Natural killer cell (primary cell): ENCODE results near the gene MICAL2. TPM values are rescaled to one million over a fixed set of nuclear protein-coding genes. Genes with fewer than 3 reads are reported as not detected.

Experiments
- ATAC-seq, 3 donors: fragments of 150-1000 bp in 2 of 3; fragments of 200-7000 bp in 1 of 3; cut with Tn5 transposase; 1 replicate in 1 of 3; 2 replicates in 2 of 3; pipeline ENCODE4 v1.10.0; 2021; ENCODE audit warnings: mild to moderate bottlenecking in 2 of 3, moderate library complexity in 2 of 3
- DNase-seq, 2 donors: peaks; one replicate each; pipeline versions ENCODE4 v3.0.0 to v3.0.0-alpha.2; 2013 to 2021; ENCODE audit warnings: mixed read lengths in 1 of 2
- H3K27ac ChIP-seq: one replicate; pipeline ENCODE4 v1.5.1; 2013; ENCODE audit warnings: mild to moderate bottlenecking, low read length
- H3K27me3 ChIP-seq: one replicate; pipeline ENCODE4 v1.6.1; 2013; ENCODE audit warnings: low read length; ENCODE audit not compliant: control insufficient read depth, insufficient read depth
- H3K36me3 ChIP-seq: one replicate; pipeline ENCODE4 v1.6.1; 2013; ENCODE audit warnings: low read length; ENCODE audit not compliant: control insufficient read depth, insufficient read depth
- H3K4me1 ChIP-seq: one replicate; pipeline ENCODE4 v1.6.1; 2013; ENCODE audit warnings: low read length; ENCODE audit not compliant: control insufficient read depth, insufficient read depth
- H3K4me3 ChIP-seq: one replicate; pipeline ENCODE4 v1.5.1; 2013; ENCODE audit warnings: low read length
- H3K9me3 ChIP-seq: one replicate; pipeline ENCODE4 v1.6.1; 2013; ENCODE audit warnings: low read length; ENCODE audit not compliant: control insufficient read depth, insufficient read depth
- H3K27ac Mint-ChIP-seq, 2 donors: one replicate each; pipeline ENCODE4 v1.8.0; 2022; ENCODE audit warnings: mild to moderate bottlenecking in 2 of 2, mixed read lengths in 2 of 2, moderate library complexity in 1 of 2
- H3K27me3 Mint-ChIP-seq, 2 donors: one replicate each; pipeline ENCODE4 v1.8.0; 2022; ENCODE audit warnings: low read depth in 2 of 2, mixed read lengths in 2 of 2
- H3K36me3 Mint-ChIP-seq: one replicate; pipeline ENCODE4 v1.8.0; 2022; ENCODE audit warnings: mixed read lengths
- H3K4me1 Mint-ChIP-seq, 2 donors: one replicate each; pipeline ENCODE4 v1.8.0; 2022; ENCODE audit warnings: mixed read lengths in 2 of 2
- H3K4me3 Mint-ChIP-seq: one replicate; pipeline ENCODE4 v1.8.0; 2022; ENCODE audit warnings: mild to moderate bottlenecking, moderate library complexity, mixed read lengths
- H3K9me3 Mint-ChIP-seq, 2 donors: one replicate each; pipeline ENCODE4 v1.8.0; 2022; ENCODE audit warnings: mixed read lengths in 2 of 2
- WGBS: methylation state at CpG from one replicate; pipeline ENCODE4 v1.1.7; 2013; ENCODE audit warnings: missing lambda C conversion rate; ENCODE audit not compliant: insufficient coverage; 5-methylcytosine and 5-hydroxymethylcytosine counted together
- intact Hi-C: fragments of 100-400 bp; cut with micrococcal nuclease; formaldehyde crosslinking; loops from one replicate; pipeline ENCODE4 v1.14.2; 2022
- total RNA-seq, 4 donors: library from RNA; stranded (reverse); fragments of 120-200 nt in 1 of 4; gene quantifications; one replicate each; pipeline versions ENCODE4 v1.2.3 to v1.2.4, GENCODE V29; 2013 to 2022
- TF ChIP-seq, protein P1 (sequence below): fragments of 200-600 bp; IDR thresholded peaks from one replicate; pipeline ENCODE4 v1.8.0; 2022; ENCODE audit warnings: antibody characterized with exemption

MICAL2 gene
- total RNA-seq, 3 donors from 2014 or later (not counting 1 experiment from before 2014, with no cell fraction given), result 54.6 to 68.6 (median 57.4) TPM

DNA sequence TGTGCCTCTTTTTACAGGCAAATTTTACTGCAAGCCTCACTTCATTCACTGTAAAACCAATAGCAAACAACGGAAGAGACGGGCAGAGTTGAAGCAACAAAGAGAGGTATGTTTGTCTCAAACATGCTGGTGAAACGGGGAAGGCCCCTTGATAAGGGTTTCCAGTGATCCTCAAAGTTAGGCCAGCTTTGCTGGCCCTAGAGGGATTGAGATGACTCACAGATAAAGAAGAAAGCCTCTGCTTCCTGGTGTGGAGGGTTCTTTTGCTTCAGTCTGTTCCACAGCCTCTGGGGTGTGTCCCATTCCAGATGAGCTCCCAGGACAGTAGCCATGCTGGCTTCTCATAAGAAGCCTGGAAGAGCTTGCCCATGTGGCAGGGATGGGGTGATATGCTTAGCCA is 148.1 kb downstream of the MICAL2 start:
- no peak overlapping the region for H3K27ac Mint-ChIP-seq
- TF ChIP-seq, protein P1, sequence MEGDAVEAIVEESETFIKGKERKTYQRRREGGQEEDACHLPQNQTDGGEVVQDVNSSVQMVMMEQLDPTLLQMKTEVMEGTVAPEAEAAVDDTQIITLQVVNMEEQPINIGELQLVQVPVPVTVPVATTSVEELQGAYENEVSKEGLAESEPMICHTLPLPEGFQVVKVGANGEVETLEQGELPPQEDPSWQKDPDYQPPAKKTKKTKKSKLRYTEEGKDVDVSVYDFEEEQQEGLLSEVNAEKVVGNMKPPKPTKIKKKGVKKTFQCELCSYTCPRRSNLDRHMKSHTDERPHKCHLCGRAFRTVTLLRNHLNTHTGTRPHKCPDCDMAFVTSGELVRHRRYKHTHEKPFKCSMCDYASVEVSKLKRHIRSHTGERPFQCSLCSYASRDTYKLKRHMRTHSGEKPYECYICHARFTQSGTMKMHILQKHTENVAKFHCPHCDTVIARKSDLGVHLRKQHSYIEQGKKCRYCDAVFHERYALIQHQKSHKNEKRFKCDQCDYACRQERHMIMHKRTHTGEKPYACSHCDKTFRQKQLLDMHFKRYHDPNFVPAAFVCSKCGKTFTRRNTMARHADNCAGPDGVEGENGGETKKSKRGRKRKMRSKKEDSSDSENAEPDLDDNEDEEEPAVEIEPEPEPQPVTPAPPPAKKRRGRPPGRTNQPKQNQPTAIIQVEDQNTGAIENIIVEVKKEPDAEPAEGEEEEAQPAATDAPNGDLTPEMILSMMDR, result no peak
- 99% methylated on average over 3 of the region's 3 CpGs for WGBS
- peaks cover 50% of the 10 kb centered on the region for H3K36me3 ChIP-seq
- H3K9me3 Mint-ChIP-seq, result no peaks in the 10 kb centered on the region
- no peaks in the 10 kb centered on the region for H3K27me3 Mint-ChIP-seq
- DNase-seq (no peak), ATAC-seq (no peak)
- H3K27ac ChIP-seq, result no peak overlapping the region
- no peaks in the 10 kb centered on the region for H3K36me3 Mint-ChIP-seq
- no peaks in the 10 kb centered on the region for H3K4me1 ChIP-seq
- no peaks in the 10 kb centered on the region for H3K9me3 ChIP-seq
- H3K4me1 Mint-ChIP-seq, result no peaks in the 10 kb centered on the region
- intact Hi-C loops, result no loop called here
- no peaks in the 10 kb centered on the region for H3K27me3 ChIP-seq
- no peak overlapping the region for H3K4me3 ChIP-seq
- no peak overlapping the region for H3K4me3 Mint-ChIP-seq

DNA sequence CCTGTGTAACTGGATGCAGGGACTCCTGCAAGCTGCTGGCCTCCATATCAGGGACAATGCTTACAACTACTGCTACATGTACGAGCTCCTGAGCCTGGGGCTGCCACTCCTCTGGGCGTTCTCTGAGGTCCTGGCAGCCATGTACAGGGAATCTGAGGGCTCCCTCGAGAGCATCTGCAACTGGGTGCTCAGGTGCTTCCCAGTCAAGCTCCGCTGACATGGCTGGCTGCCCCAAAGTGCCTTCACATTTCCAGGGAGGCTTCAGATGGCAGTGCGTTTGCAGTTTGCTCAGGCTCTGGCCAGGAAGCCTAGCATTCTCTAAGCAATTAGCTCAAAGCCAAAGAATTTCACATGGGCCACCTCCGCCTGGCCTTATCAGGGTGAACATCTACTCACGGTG is 149.6 kb downstream of the MICAL2 start:
- Mint-ChIP-seq H3K9me3 (no peaks in the 10 kb centered on the region), H3K4me1 (no peaks in the 10 kb centered on the region), H3K36me3 (no peaks in the 10 kb centered on the region), H3K4me3 (no peak overlapping the region), H3K27ac (no peak overlapping the region), H3K27me3 (no peaks in the 10 kb centered on the region)
- Histone ChIP-seq H3K4me3 (no peak overlapping the region), H3K27ac (no peak overlapping the region), H3K9me3 (no peaks in the 10 kb centered on the region), H3K4me1 (no peaks in the 10 kb centered on the region), H3K27me3 (no peaks in the 10 kb centered on the region), H3K36me3 (peaks cover 57% of the 10 kb centered on the region)
- intact Hi-C loops, result no loop called here
- no peak for ATAC-seq
- no peak for DNase-seq
- TF ChIP-seq, protein P1, result no peak
- WGBS, result 91% methylated on average over 7 of the region's 7 CpGs

DNA sequence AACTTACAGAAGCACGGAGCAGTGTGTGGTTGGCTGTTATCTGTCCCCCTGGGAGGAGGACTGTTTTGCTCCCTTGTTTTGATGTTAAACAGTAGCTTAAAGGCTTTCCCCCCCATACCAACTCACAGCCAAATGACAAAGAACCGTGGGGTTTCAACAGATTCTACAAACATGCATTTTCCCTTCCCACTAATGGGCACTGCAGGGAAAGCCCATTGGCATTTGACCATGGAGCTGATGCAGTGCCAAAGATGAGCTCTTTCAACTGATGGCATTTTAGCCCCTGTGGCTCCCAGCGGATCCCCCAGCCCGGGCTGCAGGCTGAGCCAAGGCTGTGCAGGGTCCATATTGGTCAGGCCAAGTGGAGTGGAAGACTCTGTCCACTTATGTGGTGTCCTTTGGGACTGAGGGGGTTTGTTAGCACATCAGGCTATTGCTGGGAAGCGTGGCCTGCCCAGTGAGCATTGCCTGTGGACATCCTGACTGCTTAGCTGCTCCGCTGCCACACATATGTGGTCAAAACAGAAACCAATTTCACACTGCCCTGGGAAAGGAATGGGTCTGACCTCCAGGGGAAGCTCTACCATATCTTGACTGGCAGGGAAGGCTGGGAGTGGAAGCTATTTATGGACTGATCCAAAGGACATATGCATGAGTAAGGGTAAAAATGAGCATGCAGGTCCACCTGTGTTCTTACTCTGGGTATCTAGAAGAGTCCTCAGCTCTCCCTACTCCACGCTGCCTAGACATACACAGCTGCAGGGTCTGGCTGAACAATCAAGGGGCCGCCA is 150.5 kb downstream of the MICAL2 start:
- no peaks in the 10 kb centered on the region for H3K27me3 Mint-ChIP-seq
- DNase-seq (no peak), ATAC-seq (no peak)
- Histone ChIP-seq H3K27me3 (no peaks in the 10 kb centered on the region), H3K4me1 (no peaks in the 10 kb centered on the region), H3K4me3 (no peak overlapping the region), H3K9me3 (no peaks in the 10 kb centered on the region), H3K27ac (no peak overlapping the region), H3K36me3 (peaks cover 57% of the 10 kb centered on the region)
- no peak overlapping the region for H3K4me3 Mint-ChIP-seq
- intact Hi-C loops, result no loop called here
- no peaks in the 10 kb centered on the region for H3K9me3 Mint-ChIP-seq
- TF ChIP-seq, protein P1, result no peak
- H3K36me3 Mint-ChIP-seq, result no peaks in the 10 kb centered on the region
- WGBS, result 92% methylated on average over 7 of the region's 8 CpGs
- H3K4me1 Mint-ChIP-seq, result no peaks in the 10 kb centered on the region
- H3K27ac Mint-ChIP-seq, result no peak overlapping the region

DNA sequence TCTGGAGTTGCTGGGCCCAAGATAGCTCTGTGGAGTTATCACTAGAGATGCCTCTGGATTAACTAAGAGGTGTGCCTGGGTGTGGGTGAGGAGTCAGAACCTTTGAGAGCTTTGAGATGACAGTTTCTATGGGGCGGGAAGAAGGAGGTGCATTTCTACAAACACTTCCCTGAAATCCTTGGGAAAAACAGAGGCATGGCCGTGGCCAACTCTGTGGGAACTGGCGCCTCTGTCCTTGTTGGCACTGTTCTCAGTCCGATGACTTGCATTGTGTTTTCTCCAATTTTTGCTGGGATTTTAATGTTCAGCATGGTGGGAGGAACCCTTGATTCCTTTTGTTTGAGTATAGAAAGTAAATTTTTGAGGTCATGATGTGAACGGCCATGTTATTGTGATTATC is 151.2 kb downstream of the MICAL2 start:
- peaks cover 54% of the 10 kb centered on the region for H3K36me3 ChIP-seq
- no peaks in the 10 kb centered on the region for H3K9me3 ChIP-seq
- Mint-ChIP-seq H3K4me1 (no peaks in the 10 kb centered on the region), H3K4me3 (no peak overlapping the region), H3K27me3 (no peaks in the 10 kb centered on the region), H3K9me3 (no peaks in the 10 kb centered on the region), H3K36me3 (no peaks in the 10 kb centered on the region), H3K27ac (no peak overlapping the region)
- H3K27me3 ChIP-seq, result no peaks in the 10 kb centered on the region
- DNase-seq (no peak), ATAC-seq (no peak)
- no peak overlapping the region for H3K4me3 ChIP-seq
- H3K27ac ChIP-seq, result no peak overlapping the region
- WGBS, result 93% methylated on average over 5 of the region's 5 CpGs
- TF ChIP-seq, protein P1, result no peak
- H3K4me1 ChIP-seq, result no peaks in the 10 kb centered on the region
- intact Hi-C loops, result no loop called here
